Neuronal stem cell (in vitro differentiated cells): ENCODE measurements around the gene SULT1A3.

Experiments
- DNase-seq: peaks from one replicate; pipeline ENCODE4 v3.0.0-alpha.2; 2013; ENCODE audit warnings: low spot score
- H2AFZ ChIP-seq: one replicate; pipeline ENCODE4 v1.6.1; 2013; ENCODE audit warnings: mild to moderate bottlenecking, low read length, inconsistent platforms
- H2AK5ac ChIP-seq: 2 replicates; pipeline ENCODE4 v1.6.1; 2013; ENCODE audit warnings: low read depth, mild to moderate bottlenecking, inconsistent platforms, low read length, moderate library complexity, mixed read lengths
- H2BK120ac ChIP-seq: 2 replicates; pipeline ENCODE4 v1.6.1; 2013; ENCODE audit warnings: low read depth, mild to moderate bottlenecking, inconsistent platforms, low read length, moderate library complexity, mixed read lengths
- H2BK12ac ChIP-seq: one replicate; pipeline ENCODE4 v1.6.1; 2013; ENCODE audit warnings: low read length, inconsistent platforms
- H2BK15ac ChIP-seq: 2 replicates; pipeline ENCODE4 v1.6.1; 2013; ENCODE audit warnings: mild to moderate bottlenecking, low read length, inconsistent platforms, mixed read lengths
- H2BK5ac ChIP-seq: one replicate; pipeline ENCODE4 v1.6.1; 2013; ENCODE audit warnings: inconsistent platforms, mild to moderate bottlenecking, low read length, moderate library complexity
- H3K14ac ChIP-seq: one replicate; pipeline ENCODE4 v1.6.1; 2013; ENCODE audit warnings: low read length, inconsistent platforms
- H3K18ac ChIP-seq: 2 replicates; pipeline ENCODE4 v1.6.1; 2013; ENCODE audit warnings: low read length, inconsistent platforms
- H3K23ac ChIP-seq: 2 replicates; pipeline ENCODE4 v1.6.1; 2013; ENCODE audit warnings: low read depth, mild to moderate bottlenecking, mixed read lengths, low read length, inconsistent platforms; ENCODE audit not compliant: poor library complexity
- H3K27ac ChIP-seq: replicated peaks from 3 replicates; pipeline ENCODE4 v1.5.1; 2013; ENCODE audit warnings: low read length, inconsistent platforms
- H3K27me3 ChIP-seq, 3 experiments: 2 replicates each; pipeline ENCODE4 v1.6.1; 2013; ENCODE audit warnings: low read length in 3 of 3, mild to moderate bottlenecking in 2 of 3, inconsistent platforms in 1 of 3, low read depth in 1 of 3, mixed read lengths in 1 of 3, moderate library complexity in 1 of 3; ENCODE audit not compliant: control insufficient read depth in 3 of 3, insufficient read depth in 3 of 3
- H3K36me3 ChIP-seq, 2 donors: replicated peaks in 1 of 2; 2 replicates each; pipeline ENCODE4 v1.6.1; 2013; ENCODE audit warnings: low read length in 2 of 2; ENCODE audit not compliant: control insufficient read depth in 2 of 2, insufficient read depth in 2 of 2
- H3K4ac ChIP-seq: 2 replicates; pipeline ENCODE4 v1.6.1; 2013; ENCODE audit warnings: inconsistent platforms, mild to moderate bottlenecking, low read length, moderate library complexity
- H3K4me1 ChIP-seq, 2 donors: 1 replicate in 1 of 2; 2 replicates in 1 of 2; pipeline ENCODE4 v1.6.1; 2013; ENCODE audit warnings: low read length in 2 of 2, low read depth in 1 of 2; ENCODE audit not compliant: control insufficient read depth in 2 of 2, insufficient read depth in 1 of 2
- H3K4me2 ChIP-seq: one replicate; pipeline ENCODE4 v1.6.1; 2013; ENCODE audit warnings: mild to moderate bottlenecking, low read length, inconsistent platforms; ENCODE audit not compliant: insufficient read depth, poor library complexity, severe bottlenecking
- H3K4me3 ChIP-seq, 2 donors: 2 replicates each; pipeline ENCODE4 v1.5.1; 2013; ENCODE audit warnings: low read length in 2 of 2, mild to moderate bottlenecking in 2 of 2, inconsistent platforms in 1 of 2, moderate library complexity in 1 of 2
- H3K79me1 ChIP-seq: one replicate; pipeline ENCODE4 v1.6.1; 2013; ENCODE audit warnings: low read depth, mild to moderate bottlenecking, inconsistent platforms, low read length, moderate library complexity
- H3K9ac ChIP-seq: one replicate; pipeline ENCODE4 v1.6.1; 2013; ENCODE audit warnings: mild to moderate bottlenecking, low read depth, low read length, inconsistent platforms; ENCODE audit not compliant: poor library complexity
- H3K9me3 ChIP-seq, 2 donors: replicated peaks in 1 of 2; 2 replicates each; pipeline versions ENCODE3 to v1.6.1; 2013; ENCODE audit warnings: low read length in 2 of 2, mild to moderate bottlenecking in 2 of 2, inconsistent platforms in 1 of 2, low read depth in 1 of 2, mixed read lengths in 1 of 2, moderate library complexity in 1 of 2; ENCODE audit not compliant: control insufficient read depth in 2 of 2, insufficient read depth in 1 of 2
- H4K8ac ChIP-seq: one replicate; pipeline ENCODE4 v1.6.1; 2013; ENCODE audit warnings: low read depth, mild to moderate bottlenecking, inconsistent platforms, low read length, moderate library complexity
- H4K91ac ChIP-seq: one replicate; pipeline ENCODE4 v1.6.1; 2013; ENCODE audit warnings: low read length, low read depth, mild to moderate bottlenecking, inconsistent platforms; ENCODE audit not compliant: poor library complexity
- WGBS, 2 donors: extraction: QIAGEN DNeasy Blood & Tissue Kit; methylation state at CpG; one replicate each; pipeline ENCODE4 v1.1.7; 2013; ENCODE audit warnings: missing lambda C conversion rate in 2 of 2, mixed read lengths in 1 of 2; ENCODE audit not compliant: insufficient read length in 2 of 2, insufficient replicate concordance in 1 of 2; ENCODE audit errors: extremely low coverage in 2 of 2; 5-methylcytosine and 5-hydroxymethylcytosine counted together

Gene SULT1A3

GRCh38 chr16:30186444-30186781 lies 12.6 kb upstream of the SULT1A3 start:
- peaks cover 3% of the 10 kb centered on the region for H3K79me1 ChIP-seq
- H3K9me3 ChIP-seq = no peaks in the 10 kb centered on the region
- H4K8ac ChIP-seq = no peak overlapping the region
- H3K4ac ChIP-seq = no peak overlapping the region
- peaks cover 0 to 8% (median 5%) of the 10 kb centered on the region in 3 experiments for H3K27me3 ChIP-seq
- H2AK5ac ChIP-seq = peak overlapping the region; percentile 97
- no peak overlapping the region for H3K4me3 ChIP-seq
- no peak for DNase-seq
- H2BK12ac ChIP-seq = peak overlapping the region; percentile 22
- peaks cover 10 to 12% of the 10 kb centered on the region in 2 donors for H3K4me1 ChIP-seq
- no peak overlapping the region for H3K14ac ChIP-seq
- no peak overlapping the region for H4K91ac ChIP-seq
- H3K27ac ChIP-seq = no peak overlapping the region
- H3K18ac ChIP-seq = no peak overlapping the region
- WGBS, 2 donors = no CpG with 5 or more reads among the region's 9 CpGs
- H2BK120ac ChIP-seq = no peak overlapping the region
- peak overlapping the region; percentile 73 for H3K23ac ChIP-seq
- no peak overlapping the region for H2BK15ac ChIP-seq
- H2BK5ac ChIP-seq = no peak overlapping the region
- H3K36me3 ChIP-seq = peaks cover 8 to 10% of the 10 kb centered on the region in 2 donors
- no peak overlapping the region for H2AFZ ChIP-seq
- H3K4me2 ChIP-seq = no peak overlapping the region
- no peak overlapping the region for H3K9ac ChIP-seq

GRCh38 chr16:30186782-30187555 lies 12.1 kb upstream of the SULT1A3 start:
- Histone ChIP-seq H3K18ac (peak overlapping the region; percentile 70), H4K91ac (no peak overlapping the region), H3K9me3 (no peaks in the 10 kb centered on the region), H3K4me3 (peak overlapping the region in 1 of 2 donors; percentile 16), H3K23ac (peak overlapping the region; percentile 73), H2BK12ac (peak overlapping the region; percentile 14), H3K4me2 (no peak overlapping the region), H4K8ac (no peak overlapping the region), H3K27ac (no peak overlapping the region), H2AK5ac (peak overlapping the region; percentile 97), H3K9ac (peak overlapping the region; percentile 24), H2BK120ac (no peak overlapping the region), H2BK5ac (no peak overlapping the region), H3K27me3 (peaks cover 0 to 7% (median 5%) of the 10 kb centered on the region in 3 experiments), H3K14ac (no peak overlapping the region), H2BK15ac (no peak overlapping the region), H3K4ac (no peak overlapping the region), H3K79me1 (peaks cover 3% of the 10 kb centered on the region), H3K36me3 (peaks cover 8 to 10% of the 10 kb centered on the region in 2 donors), H2AFZ (no peak overlapping the region), H3K4me1 (peaks cover 10 to 12% of the 10 kb centered on the region in 2 donors)
- no CpG with 5 or more reads among the region's 36 CpGs for WGBS, 2 donors
- no peak for DNase-seq

GRCh38 chr16:30187556-30187865 lies 11.5 kb upstream of the SULT1A3 start:
- Histone ChIP-seq H4K8ac (no peak overlapping the region), H2BK5ac (no peak overlapping the region), H3K18ac (no peak overlapping the region), H3K9me3 (no peaks in the 10 kb centered on the region), H2AK5ac (peak overlapping the region; percentile 92), H3K23ac (peak overlapping the region; percentile 2), H2BK12ac (no peak overlapping the region), H3K4me2 (no peak overlapping the region), H3K79me1 (peaks cover 3% of the 10 kb centered on the region), H3K4ac (no peak overlapping the region), H4K91ac (no peak overlapping the region), H3K27ac (no peak overlapping the region), H3K14ac (no peak overlapping the region), H2BK120ac (no peak overlapping the region), H3K27me3 (peaks cover 0 to 2% (median 2%) of the 10 kb centered on the region in 3 experiments), H3K9ac (no peak overlapping the region), H2AFZ (no peak overlapping the region), H3K4me1 (peaks cover 10 to 12% of the 10 kb centered on the region in 2 donors), H3K4me3 (no peak overlapping the region), H2BK15ac (no peak overlapping the region), H3K36me3 (peaks cover 8 to 10% of the 10 kb centered on the region in 2 donors)
- no peak for DNase-seq
- no CpG with 5 or more reads among the region's 9 CpGs for WGBS, 2 donors

- H2AK5ac ChIP-seq = peak overlapping the region; percentile 92
- H3K18ac ChIP-seq = no peak overlapping the region
- no peak overlapping the region for H3K4me3 ChIP-seq
- H3K36me3 ChIP-seq = peaks cover 8 to 10% of the 10 kb centered on the region in 2 donors
- peaks cover 0 to 2% (median 0%) of the 10 kb centered on the region in 3 experiments for H3K27me3 ChIP-seq
- H4K91ac ChIP-seq = no peak overlapping the region
- no peak overlapping the region for H4K8ac ChIP-seq
- H3K27ac ChIP-seq = no peak overlapping the region
- no peak overlapping the region for H2AFZ ChIP-seq
- H2BK5ac ChIP-seq = no peak overlapping the region
- WGBS, 2 donors = no CpG with 5 or more reads among the region's 23 CpGs
- no peak overlapping the region for H2BK120ac ChIP-seq
- peaks cover 3% of the 10 kb centered on the region for H3K79me1 ChIP-seq
- H2BK15ac ChIP-seq = no peak overlapping the region
- H3K4me2 ChIP-seq = no peak overlapping the region
- no peak overlapping the region for H3K4ac ChIP-seq
- peak overlapping the region; percentile 84 for H3K14ac ChIP-seq
- peaks cover 10 to 12% of the 10 kb centered on the region in 2 donors for H3K4me1 ChIP-seq
- no peaks in the 10 kb centered on the region for H3K9me3 ChIP-seq
- DNase-seq = no peak
- no peak overlapping the region for H2BK12ac ChIP-seq
- no peak overlapping the region for H3K9ac ChIP-seq
- H3K23ac ChIP-seq = peak overlapping the region; percentile 80
These were observed 11.0 kb upstream of the SULT1A3 start for GRCh38 chr16:30187971-30188561.
